SK-N-SH treated with all-trans-retinoic acid at 6 μM for 48 hours (cell line): Measurements from ENCODE around the gene KCNH3.

Experiments
- OSR1 ChIP-seq: fragments of 250-450 bp; sonication (Bioruptor Pico); IDR thresholded peaks from 2 replicates; pipeline ENCODE4 v1.8.0; 2022; ENCODE audit warnings: moderate library complexity, mild to moderate bottlenecking, inconsistent platforms
- RARB ChIP-seq: fragments of 250-450 bp; sonication (Bioruptor Pico); IDR thresholded peaks from 2 replicates; pipeline ENCODE4 v1.8.0; 2021; ENCODE audit warnings: mild to moderate bottlenecking, moderate library complexity
- TF ChIP-seq, protein P1 (sequence below): fragments of 250-450 bp; sonication (Bioruptor Pico); IDR thresholded peaks from 2 replicates; pipeline ENCODE4 v1.8.0; 2020; ENCODE audit warnings: mild to moderate bottlenecking, moderate library complexity, borderline replicate concordance

DNA sequence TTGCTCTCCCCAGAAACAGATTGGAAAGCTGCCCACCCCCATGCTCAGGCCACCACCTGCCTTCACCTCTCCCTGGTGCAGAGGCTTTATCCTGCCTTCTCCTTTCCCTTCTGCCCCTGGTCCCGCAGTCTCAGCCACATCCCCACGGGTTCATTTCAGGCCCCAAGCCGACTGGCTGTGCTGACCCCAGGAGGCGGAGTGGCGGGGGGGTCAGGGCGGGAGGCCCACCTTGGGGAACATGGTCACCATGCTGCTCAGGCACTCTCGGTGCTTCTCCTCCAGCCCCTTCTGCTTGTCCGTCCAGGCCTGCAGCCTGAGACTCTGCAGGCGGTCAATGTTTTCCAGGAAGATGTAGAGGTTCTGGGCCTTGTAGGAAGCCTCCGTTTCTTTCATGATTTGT lies 59.7 kb downstream of the KCNH3 start:
- TF ChIP-seq, protein P1, sequence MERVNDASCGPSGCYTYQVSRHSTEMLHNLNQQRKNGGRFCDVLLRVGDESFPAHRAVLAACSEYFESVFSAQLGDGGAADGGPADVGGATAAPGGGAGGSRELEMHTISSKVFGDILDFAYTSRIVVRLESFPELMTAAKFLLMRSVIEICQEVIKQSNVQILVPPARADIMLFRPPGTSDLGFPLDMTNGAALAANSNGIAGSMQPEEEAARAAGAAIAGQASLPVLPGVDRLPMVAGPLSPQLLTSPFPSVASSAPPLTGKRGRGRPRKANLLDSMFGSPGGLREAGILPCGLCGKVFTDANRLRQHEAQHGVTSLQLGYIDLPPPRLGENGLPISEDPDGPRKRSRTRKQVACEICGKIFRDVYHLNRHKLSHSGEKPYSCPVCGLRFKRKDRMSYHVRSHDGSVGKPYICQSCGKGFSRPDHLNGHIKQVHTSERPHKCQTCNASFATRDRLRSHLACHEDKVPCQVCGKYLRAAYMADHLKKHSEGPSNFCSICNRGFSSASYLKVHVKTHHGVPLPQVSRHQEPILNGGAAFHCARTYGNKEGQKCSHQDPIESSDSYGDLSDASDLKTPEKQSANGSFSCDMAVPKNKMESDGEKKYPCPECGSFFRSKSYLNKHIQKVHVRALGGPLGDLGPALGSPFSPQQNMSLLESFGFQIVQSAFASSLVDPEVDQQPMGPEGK (CRISPR knock-in tag) = no peak
- TF ChIP-seq OSR1 (CRISPR knock-in tag) = no peak
- TF ChIP-seq RARB (CRISPR knock-in tag) = no peak
